Measurements from ENCODE around the gene C20orf141.
A peak's percentile ranks its signal among the peaks of the same experiment; 100 is the strongest.

The C20orf141 gene

GRCh38 chr20:2851086-2851485, 36.3 kb downstream of the C20orf141 start:
- no peak for DNase-seq

- no peak for DNase-seq
These were observed 43.8 kb downstream of the C20orf141 start for GRCh38 chr20:2858591-2858990.

- DNase-seq, result peak in 3 of 4 experiments; percentile 16 to 24 (median 16)
These were observed 44.7 kb downstream of the C20orf141 start for GRCh38 chr20:2859330-2860121.

- DNase-seq, result no peak
These were observed 49.8 kb downstream of the C20orf141 start for GRCh38 chr20:2864626-2865025.

- no peak for DNase-seq
These were observed 50.3 kb downstream of the C20orf141 start for GRCh38 chr20:2865101-2865500.

All from suppressor macrophage (primary cell).